ENCODE results near the gene OTOP1.

The OTOP1 gene, protein sequence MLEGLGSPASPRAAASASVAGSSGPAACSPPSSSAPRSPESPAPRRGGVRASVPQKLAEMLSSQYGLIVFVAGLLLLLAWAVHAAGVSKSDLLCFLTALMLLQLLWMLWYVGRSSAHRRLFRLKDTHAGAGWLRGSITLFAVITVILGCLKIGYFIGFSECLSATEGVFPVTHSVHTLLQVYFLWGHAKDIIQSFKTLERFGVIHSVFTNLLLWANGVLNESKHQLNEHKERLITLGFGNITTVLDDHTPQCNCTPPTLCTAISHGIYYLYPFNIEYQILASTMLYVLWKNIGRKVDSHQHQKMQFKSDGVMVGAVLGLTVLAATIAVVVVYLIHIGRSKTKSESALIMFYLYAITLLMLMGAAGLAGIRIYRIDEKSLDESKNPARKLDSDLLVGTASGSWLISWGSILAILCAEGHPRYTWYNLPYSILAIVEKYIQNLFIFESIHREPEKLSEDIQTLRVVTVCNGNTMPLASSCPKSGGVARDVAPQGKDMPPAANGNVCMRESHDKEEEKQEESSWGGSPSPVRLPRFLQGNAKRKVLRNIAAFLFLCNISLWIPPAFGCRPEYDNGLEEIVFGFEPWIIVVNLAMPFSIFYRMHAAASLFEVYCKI

GRCh38 chr4:4226606-4227438, at the start of gene OTOP1:
TSS of gene OTOP1 (minus strand) at chr4:4226929. CDS start at chr4:4226864, 65 bp downstream.
- Histone ChIP-seq H3K79me2 (ENCODE audit: low read length) (no peaks in the 10 kb centered on the region), H3K36me3 (replicated peaks; ENCODE audit: insufficient read depth, low read length) (no peaks in the 10 kb centered on the region), H3K4me3 (ENCODE audit: low read length) (no peak within 1 kb of the TSS), H3K9me3 (replicated peaks; ENCODE audit: insufficient read depth, low read length) (no peaks in the 10 kb centered on the region), H3K27me3 (replicated peaks; ENCODE audit: insufficient read depth, low read length) (peaks cover 36% of the 10 kb centered on the region), H3K4me2 (ENCODE audit: low read depth, low read length) (no peak within 1 kb of the TSS), H2AFZ (ENCODE audit: low read length) (no peak within 1 kb of the TSS), H3K9me2 (replicated peaks; ENCODE audit: insufficient read depth, low read length) (no peaks in the 10 kb centered on the region), H3K9ac (ENCODE audit: low read length) (no peak within 1 kb of the TSS), H3K27ac (ENCODE audit: low read length) (no peak within 1 kb of the TSS), H4K20me1 (ENCODE audit: insufficient read depth, low read length) (no peaks in the 10 kb centered on the region), H3K4me1 (ENCODE audit: low read length) (no peaks in the 10 kb centered on the region), H3F3A (ENCODE audit: insufficient read depth, low read length) (no peaks in the 10 kb centered on the region)
- TF ChIP-seq CTCF (IDR thresholded peaks at IDR 0.05; ENCODE audit: low read length) (no peak), EZH2phosphoT487 (IDR thresholded peaks at IDR 0.05; ENCODE audit: low read length) (no peak), EZH2 (optimal IDR thresholded peaks at IDR 0.05; ENCODE audit: low read depth, low read length) (no peak)
- no peak for DNase-seq

DNA sequence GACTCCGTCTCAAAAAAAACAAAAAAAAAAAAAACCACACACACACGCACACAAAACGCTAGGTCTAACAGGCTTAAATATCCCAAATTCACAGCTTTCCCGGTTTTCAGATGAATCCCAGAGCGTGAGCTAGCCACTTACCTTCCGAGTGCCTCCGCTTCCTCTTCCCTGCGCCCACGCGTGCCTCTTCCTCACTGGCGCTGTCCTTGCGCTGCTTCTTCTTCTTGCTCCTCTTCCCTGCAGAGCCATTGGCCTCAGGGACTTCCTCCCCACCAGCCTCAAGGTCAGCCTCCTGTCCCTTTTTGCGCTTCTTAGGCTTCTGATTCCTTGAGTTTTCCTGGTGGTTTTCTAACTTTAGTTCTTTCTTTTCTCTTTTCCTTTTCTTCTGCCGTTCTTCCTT, 47.5 kb upstream of the OTOP1 start:
- Histone ChIP-seq H3F3A (ENCODE audit: insufficient read depth, low read length) (no peaks in the 10 kb centered on the region), H2AFZ (ENCODE audit: low read length) (no peak overlapping the region), H4K20me1 (ENCODE audit: insufficient read depth, low read length) (no peaks in the 10 kb centered on the region), H3K36me3 (replicated peaks; ENCODE audit: insufficient read depth, low read length) (peaks cover 14% of the 10 kb centered on the region; the same call in 1 of the 2 replicates), H3K9me2 (replicated peaks; ENCODE audit: insufficient read depth, low read length) (no peaks in the 10 kb centered on the region), H3K4me3 (ENCODE audit: low read length) (no peak overlapping the region), H3K4me1 (ENCODE audit: low read length) (no peaks in the 10 kb centered on the region), H3K27me3 (replicated peaks; ENCODE audit: insufficient read depth, low read length) (no peaks in the 10 kb centered on the region), H3K9me3 (replicated peaks; ENCODE audit: insufficient read depth, low read length) (no peaks in the 10 kb centered on the region), H3K27ac (ENCODE audit: low read length) (no peak overlapping the region), H3K79me2 (ENCODE audit: low read length) (no peaks in the 10 kb centered on the region), H3K9ac (ENCODE audit: low read length) (no peak overlapping the region), H3K4me2 (ENCODE audit: low read depth, low read length) (no peak overlapping the region)
- DNase-seq, result no peak
- TF ChIP-seq CTCF (IDR thresholded peaks at IDR 0.05; ENCODE audit: low read length) (no peak), EZH2phosphoT487 (IDR thresholded peaks at IDR 0.05; ENCODE audit: low read length) (no peak), EZH2 (optimal IDR thresholded peaks at IDR 0.05; ENCODE audit: low read depth, low read length) (no peak)

DNA sequence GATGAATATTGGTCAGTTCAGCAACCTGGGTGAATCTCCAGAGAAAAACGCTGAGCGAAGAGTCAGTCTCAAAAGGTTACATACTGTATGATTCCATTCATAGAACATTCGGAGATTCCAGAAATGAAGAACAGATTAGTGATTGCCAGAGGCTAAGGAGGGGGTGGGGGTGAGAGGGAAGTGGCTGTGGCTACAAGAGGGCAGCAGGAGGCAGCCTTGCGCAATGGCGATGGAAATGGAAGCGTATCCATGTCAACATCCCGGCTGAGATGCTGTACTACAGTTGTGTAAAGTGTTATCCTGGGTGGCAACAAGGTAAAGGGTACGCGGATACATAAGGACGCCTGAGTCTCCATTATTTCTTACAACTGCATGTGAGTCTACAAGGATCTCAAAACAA, 45.2 kb upstream of the OTOP1 start:
- Histone ChIP-seq H3F3A (ENCODE audit: insufficient read depth, low read length) (no peaks in the 10 kb centered on the region), H3K27me3 (replicated peaks; ENCODE audit: insufficient read depth, low read length) (no peaks in the 10 kb centered on the region), H3K4me1 (ENCODE audit: low read length) (no peaks in the 10 kb centered on the region), H3K36me3 (replicated peaks; ENCODE audit: insufficient read depth, low read length) (peaks cover 10% of the 10 kb centered on the region; the same call in 1 of the 2 replicates), H3K27ac (ENCODE audit: low read length) (no peak overlapping the region), H3K9me2 (replicated peaks; ENCODE audit: insufficient read depth, low read length) (no peaks in the 10 kb centered on the region), H3K9ac (ENCODE audit: low read length) (no peak overlapping the region), H3K4me2 (ENCODE audit: low read depth, low read length) (no peak overlapping the region), H3K4me3 (ENCODE audit: low read length) (no peak overlapping the region), H3K9me3 (replicated peaks; ENCODE audit: insufficient read depth, low read length) (no peaks in the 10 kb centered on the region), H4K20me1 (ENCODE audit: insufficient read depth, low read length) (no peaks in the 10 kb centered on the region), H3K79me2 (ENCODE audit: low read length) (no peaks in the 10 kb centered on the region), H2AFZ (ENCODE audit: low read length) (no peak overlapping the region)
- no peak for DNase-seq
- no peak for TF ChIP-seq CTCF (IDR thresholded peaks at IDR 0.05; ENCODE audit: low read length)
- no peak for TF ChIP-seq EZH2phosphoT487 (IDR thresholded peaks at IDR 0.05; ENCODE audit: low read length)
- no peak for TF ChIP-seq EZH2 (optimal IDR thresholded peaks at IDR 0.05; ENCODE audit: low read depth, low read length)

Measured in MM.1S (cell line).